DOHH2 (cell line): Measurements from ENCODE around the gene PARVB.

Source experiments
- EZH2phosphoT487 ChIP-seq: fragments of 200-600 bp; sonication (generic); IDR thresholded peaks from 2 replicates; pipeline ENCODE4 v1.6.1; 2017; ENCODE audit warnings: borderline replicate concordance, mild to moderate bottlenecking, antibody characterized with exemption, low read length, moderate library complexity, mixed read lengths
- TF ChIP-seq, protein P1 (sequence below): fragments of 200-600 bp; sonication (generic); IDR thresholded peaks from one replicate; pipeline ENCODE4 v1.5.1; 2014; ENCODE audit warnings: antibody characterized with exemption, mild to moderate bottlenecking, low read depth, low read length; ENCODE audit not compliant: poor library complexity, severe bottlenecking

DNA sequence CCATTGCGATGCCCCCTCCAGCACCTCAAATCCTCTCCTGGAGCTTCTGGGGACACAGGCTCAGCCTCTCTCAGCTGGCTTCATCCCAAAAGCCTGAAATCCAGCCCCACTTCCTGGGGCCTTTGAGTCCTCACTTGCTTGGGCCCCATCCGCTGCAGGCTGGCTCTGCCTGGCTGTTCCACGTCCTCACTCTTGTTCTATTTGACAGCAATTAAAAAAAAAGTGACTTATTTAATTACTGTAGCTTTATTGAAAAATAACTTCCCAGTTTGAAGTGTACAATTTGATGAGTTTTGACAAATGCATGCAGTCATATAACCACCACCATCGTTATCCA lies 183.8 kb downstream of the PARVB start:
- TF ChIP-seq, protein P1, sequence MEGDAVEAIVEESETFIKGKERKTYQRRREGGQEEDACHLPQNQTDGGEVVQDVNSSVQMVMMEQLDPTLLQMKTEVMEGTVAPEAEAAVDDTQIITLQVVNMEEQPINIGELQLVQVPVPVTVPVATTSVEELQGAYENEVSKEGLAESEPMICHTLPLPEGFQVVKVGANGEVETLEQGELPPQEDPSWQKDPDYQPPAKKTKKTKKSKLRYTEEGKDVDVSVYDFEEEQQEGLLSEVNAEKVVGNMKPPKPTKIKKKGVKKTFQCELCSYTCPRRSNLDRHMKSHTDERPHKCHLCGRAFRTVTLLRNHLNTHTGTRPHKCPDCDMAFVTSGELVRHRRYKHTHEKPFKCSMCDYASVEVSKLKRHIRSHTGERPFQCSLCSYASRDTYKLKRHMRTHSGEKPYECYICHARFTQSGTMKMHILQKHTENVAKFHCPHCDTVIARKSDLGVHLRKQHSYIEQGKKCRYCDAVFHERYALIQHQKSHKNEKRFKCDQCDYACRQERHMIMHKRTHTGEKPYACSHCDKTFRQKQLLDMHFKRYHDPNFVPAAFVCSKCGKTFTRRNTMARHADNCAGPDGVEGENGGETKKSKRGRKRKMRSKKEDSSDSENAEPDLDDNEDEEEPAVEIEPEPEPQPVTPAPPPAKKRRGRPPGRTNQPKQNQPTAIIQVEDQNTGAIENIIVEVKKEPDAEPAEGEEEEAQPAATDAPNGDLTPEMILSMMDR, result no peak
- TF ChIP-seq EZH2phosphoT487, result no peak
